Osteocyte (in vitro differentiated cells): ENCODE measurements around the gene LHX6. TPM values are rescaled to one million over a fixed set of nuclear protein-coding genes. Genes with fewer than 3 reads are reported as not detected.

Experiments used
- DNase-seq: peaks from one replicate; pipeline ENCODE4 v3.0.0; 2021; ENCODE audit warnings: mixed read lengths; ENCODE audit not compliant: unreplicated experiment; ENCODE audit errors: extremely low spot score
- H3K27ac Mint-ChIP-seq: one replicate; pipeline ENCODE4 v1.8.0; 2021; ENCODE audit warnings: mild to moderate bottlenecking, mixed read lengths; ENCODE audit not compliant: unreplicated experiment
- H3K27me3 Mint-ChIP-seq: one replicate; pipeline ENCODE4 v1.8.0; 2021; ENCODE audit warnings: mixed read lengths; ENCODE audit not compliant: unreplicated experiment
- H3K36me3 Mint-ChIP-seq: one replicate; pipeline ENCODE4 v1.8.0; 2021; ENCODE audit warnings: mixed read lengths; ENCODE audit not compliant: unreplicated experiment
- H3K4me1 Mint-ChIP-seq: one replicate; pipeline ENCODE4 v1.8.0; 2021; ENCODE audit warnings: mixed read lengths; ENCODE audit not compliant: unreplicated experiment
- H3K4me3 Mint-ChIP-seq: one replicate; pipeline ENCODE4 v1.8.0; 2021; ENCODE audit warnings: mild to moderate bottlenecking, moderate library complexity, mixed read lengths; ENCODE audit not compliant: unreplicated experiment
- H3K9me3 Mint-ChIP-seq: one replicate; pipeline ENCODE4 v1.8.0; 2021; ENCODE audit warnings: mixed read lengths; ENCODE audit not compliant: unreplicated experiment
- total RNA-seq: library from RNA; stranded (reverse); gene quantifications from 2 replicates; pipeline ENCODE4 v1.2.1, GENCODE V29; 2021
- TF ChIP-seq, protein P1 (sequence below): fragments of 200-600 bp; sonication (generic); IDR thresholded peaks from 2 replicates; pipeline ENCODE4 v1.5.0; 2021; ENCODE audit warnings: antibody characterized with exemption, mild to moderate bottlenecking, moderate library complexity

Gene LHX6
- total RNA-seq, 1 donor from 2014 or later, result not detected

DNA sequence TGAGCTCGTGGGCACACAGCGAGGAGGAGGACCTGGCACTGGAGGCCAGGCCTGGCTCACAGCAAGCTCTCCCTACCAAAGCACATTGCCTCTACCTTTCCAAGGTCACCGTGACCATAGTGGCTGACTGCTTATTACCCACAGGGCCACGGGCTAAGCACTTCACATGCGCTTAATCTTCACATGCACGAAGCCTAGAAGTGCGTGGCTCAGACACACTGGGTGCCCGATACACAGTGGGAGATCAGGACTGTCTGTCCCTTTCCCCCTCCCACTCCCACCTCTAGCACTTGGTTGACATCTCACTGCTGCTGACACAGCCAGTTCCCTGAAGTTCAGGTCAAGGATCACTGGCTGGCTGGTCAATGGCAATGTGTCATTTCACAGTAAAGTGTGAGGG lies 23.6 kb downstream of the LHX6 start:
- Mint-ChIP-seq H3K27me3 (peaks cover 12% of the 10 kb centered on the region), H3K27ac (no peak overlapping the region), H3K4me3 (no peak overlapping the region), H3K4me1 (peaks cover 28% of the 10 kb centered on the region), H3K9me3 (no peaks in the 10 kb centered on the region), H3K36me3 (no peaks in the 10 kb centered on the region)
- no peak for DNase-seq
- TF ChIP-seq, protein P1, sequence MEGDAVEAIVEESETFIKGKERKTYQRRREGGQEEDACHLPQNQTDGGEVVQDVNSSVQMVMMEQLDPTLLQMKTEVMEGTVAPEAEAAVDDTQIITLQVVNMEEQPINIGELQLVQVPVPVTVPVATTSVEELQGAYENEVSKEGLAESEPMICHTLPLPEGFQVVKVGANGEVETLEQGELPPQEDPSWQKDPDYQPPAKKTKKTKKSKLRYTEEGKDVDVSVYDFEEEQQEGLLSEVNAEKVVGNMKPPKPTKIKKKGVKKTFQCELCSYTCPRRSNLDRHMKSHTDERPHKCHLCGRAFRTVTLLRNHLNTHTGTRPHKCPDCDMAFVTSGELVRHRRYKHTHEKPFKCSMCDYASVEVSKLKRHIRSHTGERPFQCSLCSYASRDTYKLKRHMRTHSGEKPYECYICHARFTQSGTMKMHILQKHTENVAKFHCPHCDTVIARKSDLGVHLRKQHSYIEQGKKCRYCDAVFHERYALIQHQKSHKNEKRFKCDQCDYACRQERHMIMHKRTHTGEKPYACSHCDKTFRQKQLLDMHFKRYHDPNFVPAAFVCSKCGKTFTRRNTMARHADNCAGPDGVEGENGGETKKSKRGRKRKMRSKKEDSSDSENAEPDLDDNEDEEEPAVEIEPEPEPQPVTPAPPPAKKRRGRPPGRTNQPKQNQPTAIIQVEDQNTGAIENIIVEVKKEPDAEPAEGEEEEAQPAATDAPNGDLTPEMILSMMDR, result no peak

DNA sequence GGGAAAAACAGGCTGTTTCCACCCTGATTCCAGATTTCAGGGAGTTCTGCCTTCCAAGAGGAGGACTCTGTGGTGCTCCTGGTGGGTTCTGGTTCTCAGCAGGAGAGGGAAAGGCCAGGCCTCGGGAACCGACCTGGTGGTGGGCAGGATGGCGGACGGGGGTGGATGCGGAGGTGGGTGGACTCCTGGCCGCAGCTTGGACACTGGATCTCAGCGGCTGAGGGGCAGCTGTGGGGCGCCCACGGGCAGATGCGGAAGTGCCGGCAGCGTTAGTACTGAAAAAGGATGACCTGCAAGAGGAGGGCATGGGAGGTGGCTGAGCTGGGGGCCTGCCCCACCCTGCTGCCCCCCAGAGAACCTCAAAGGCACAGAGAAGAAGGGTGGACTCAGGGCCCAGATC lies 24.3 kb downstream of the LHX6 start:
- H3K4me3 Mint-ChIP-seq, result no peak overlapping the region
- TF ChIP-seq, protein P1, result no peak
- H3K27me3 Mint-ChIP-seq, result peaks cover 9% of the 10 kb centered on the region
- H3K36me3 Mint-ChIP-seq, result no peaks in the 10 kb centered on the region
- peaks cover 28% of the 10 kb centered on the region for H3K4me1 Mint-ChIP-seq
- DNase-seq, result no peak
- H3K27ac Mint-ChIP-seq, result no peak overlapping the region
- H3K9me3 Mint-ChIP-seq, result no peaks in the 10 kb centered on the region

DNA sequence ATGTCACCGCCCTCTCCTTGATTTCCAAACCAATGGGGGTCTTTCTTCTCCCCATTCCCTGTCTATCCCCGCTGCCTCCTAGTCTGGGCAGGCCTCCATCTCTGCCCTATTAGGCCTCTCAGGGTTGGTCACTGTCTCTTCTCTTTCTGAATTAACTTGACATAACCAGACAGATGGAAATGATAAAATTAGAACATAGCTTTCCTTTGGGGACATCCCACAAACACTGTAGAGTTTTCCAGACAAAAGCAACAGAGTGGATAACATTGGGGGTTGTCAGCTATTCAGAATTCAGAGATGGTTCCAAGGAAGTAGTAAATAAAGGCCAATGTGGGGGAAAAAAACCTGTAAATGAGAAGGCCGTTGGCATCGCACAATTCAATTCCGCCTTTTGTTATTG lies 24.7 kb downstream of the LHX6 start:
- peaks cover 9% of the 10 kb centered on the region for H3K27me3 Mint-ChIP-seq
- peaks cover 28% of the 10 kb centered on the region for H3K4me1 Mint-ChIP-seq
- no peaks in the 10 kb centered on the region for H3K36me3 Mint-ChIP-seq
- TF ChIP-seq, protein P1, result no peak
- H3K4me3 Mint-ChIP-seq, result no peak overlapping the region
- no peaks in the 10 kb centered on the region for H3K9me3 Mint-ChIP-seq
- H3K27ac Mint-ChIP-seq, result no peak overlapping the region
- DNase-seq, result no peak

DNA sequence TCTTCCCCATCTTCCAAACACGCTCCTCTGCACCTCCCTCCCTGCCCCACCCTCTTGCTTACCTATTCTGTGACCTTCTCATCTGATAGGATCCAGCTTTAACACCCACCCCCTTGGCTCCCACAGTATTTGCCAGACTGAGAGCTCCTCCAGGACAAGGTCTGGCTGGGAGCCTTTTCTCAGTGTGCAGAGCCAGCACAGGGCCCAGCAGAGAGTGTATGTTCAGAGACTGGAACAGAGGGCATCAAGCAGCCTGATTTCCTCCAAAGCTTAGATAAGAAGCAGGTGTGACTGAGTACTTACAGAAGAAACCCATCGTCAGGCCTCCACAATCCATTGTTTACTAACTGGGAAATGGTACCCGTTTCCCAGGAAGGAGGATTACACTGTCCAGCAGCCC lies 26.6 kb downstream of the LHX6 start:
- H3K4me3 Mint-ChIP-seq, result no peak overlapping the region
- TF ChIP-seq, protein P1, result no peak
- H3K36me3 Mint-ChIP-seq, result no peaks in the 10 kb centered on the region
- peaks cover 15% of the 10 kb centered on the region for H3K27me3 Mint-ChIP-seq
- H3K9me3 Mint-ChIP-seq, result no peaks in the 10 kb centered on the region
- no peak overlapping the region for H3K27ac Mint-ChIP-seq
- peaks cover 25% of the 10 kb centered on the region for H3K4me1 Mint-ChIP-seq
- DNase-seq, result no peak

DNA sequence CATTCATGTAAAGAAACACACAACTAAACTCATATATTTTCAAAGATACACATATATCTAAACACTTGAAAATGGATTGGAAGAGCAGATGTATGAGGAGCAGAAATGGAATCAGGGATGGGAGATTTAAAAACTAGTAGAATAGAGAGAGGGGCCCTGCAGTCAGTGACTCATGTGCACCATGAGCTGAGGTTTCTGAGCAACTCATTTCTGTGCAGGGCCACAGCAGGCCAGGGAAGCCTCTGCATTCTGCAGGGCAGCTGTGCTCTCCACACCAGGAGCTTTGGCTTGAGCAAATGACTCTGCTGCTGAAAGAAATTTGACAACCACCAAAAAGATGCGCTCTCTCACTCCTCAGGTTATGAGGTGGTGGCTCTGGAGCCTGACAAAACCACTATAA lies 27.1 kb downstream of the LHX6 start:
- TF ChIP-seq, protein P1, result no peak
- no peak for DNase-seq
- no peaks in the 10 kb centered on the region for H3K9me3 Mint-ChIP-seq
- no peaks in the 10 kb centered on the region for H3K36me3 Mint-ChIP-seq
- peaks cover 20% of the 10 kb centered on the region for H3K27me3 Mint-ChIP-seq
- no peak overlapping the region for H3K4me3 Mint-ChIP-seq
- peaks cover 20% of the 10 kb centered on the region for H3K4me1 Mint-ChIP-seq
- H3K27ac Mint-ChIP-seq, result no peak overlapping the region
